GM18517 (cell line): ENCODE results near the gene SMYD5.
A peak's percentile ranks its signal among the peaks of the same experiment; 100 is the strongest.

Source experiments
- ATAC-seq: cut with Tn5 transposase; IDR thresholded peaks from one replicate; pipeline ENCODE4 v1.9.1; 2021; ENCODE audit warnings: mild to moderate bottlenecking, moderate library complexity; ENCODE audit not compliant: unreplicated experiment

Gene SMYD5

GRCh38 chr2:73203055-73203681 is 10.9 kb upstream of the SMYD5 start:
- ATAC-seq: no peak

GRCh38 chr2:73205611-73206010 is 8.4 kb upstream of the SMYD5 start:
- ATAC-seq: no peak

- no peak for ATAC-seq
Measured at GRCh38 chr2:73208258-73208657, 5.8 kb upstream of the SMYD5 start.

- no peak for ATAC-seq
Measured at GRCh38 chr2:73210019-73210418, 4.0 kb upstream of the SMYD5 start.

- no peak for ATAC-seq
Measured at GRCh38 chr2:73210696-73211095, 3.3 kb upstream of the SMYD5 start.

GRCh38 chr2:73212098-73212447 is 2.0 kb upstream of the SMYD5 start:
- ATAC-seq: no peak

- ATAC-seq: peak; percentile 58
Measured at GRCh38 chr2:73212448-73213176, 1.4 kb upstream of the SMYD5 start.

- ATAC-seq: no peak
Measured at GRCh38 chr2:73215254-73215653, 1.2 kb downstream of the SMYD5 start.

GRCh38 chr2:73217160-73217559 is 3.1 kb downstream of the SMYD5 start:
- ATAC-seq: no peak

- no peak for ATAC-seq
Measured at GRCh38 chr2:73217826-73218225, 3.8 kb downstream of the SMYD5 start.

- no peak for ATAC-seq
Measured at GRCh38 chr2:73218298-73218697, 4.3 kb downstream of the SMYD5 start.

GRCh38 chr2:73223821-73224220 is 9.8 kb downstream of the SMYD5 start:
- no peak for ATAC-seq

GRCh38 chr2:73225513-73226360 is 11.7 kb downstream of the SMYD5 start:
- no peak for ATAC-seq

- ATAC-seq: no peak
Measured at GRCh38 chr2:73227086-73227485, 13.0 kb downstream of the SMYD5 start.

GRCh38 chr2:73228631-73229030 is 14.6 kb downstream of the SMYD5 start:
- ATAC-seq: no peak

- ATAC-seq: peak; percentile 5
Measured at GRCh38 chr2:73232403-73233153, 18.5 kb downstream of the SMYD5 start.

GRCh38 chr2:73233154-73233931 is 19.3 kb downstream of the SMYD5 start, which contains the start of gene PRADC1:
Gene PRADC1 (minus strand): TSS chr2:73233239. CDS start chr2:73233160, 79 bp downstream.
- peak; percentile 94 for ATAC-seq

- peak; percentile 55 for ATAC-seq
Measured at GRCh38 chr2:73233932-73234832, 20.1 kb downstream of the SMYD5 start, which contains the start of gene CCT7. Gene CCT7 (plus strand): TSS chr2:73234308. CDS start chr2:73234379, 71 bp downstream.
